GM19025 (cell line): ENCODE data around the gene CREBBP.

Experiments
- ATAC-seq: cut with Tn5 transposase; IDR thresholded peaks from one replicate; pipeline ENCODE4 v1.9.1; 2021; ENCODE audit warnings: mild to moderate bottlenecking, low read depth, moderate library complexity; ENCODE audit not compliant: unreplicated experiment

Gene CREBBP

GRCh38 chr16:3690980-3691720 is 189.4 kb downstream of the CREBBP start:
- no peak for ATAC-seq

GRCh38 chr16:3690470-3690928 is 190.0 kb downstream of the CREBBP start:
- no peak for ATAC-seq

GRCh38 chr16:3689731-3690130 is 190.8 kb downstream of the CREBBP start:
- no peak for ATAC-seq

GRCh38 chr16:3687792-3688191 is 192.7 kb downstream of the CREBBP start:
- no peak for ATAC-seq

GRCh38 chr16:3687021-3687420 is 193.5 kb downstream of the CREBBP start:
- no peak for ATAC-seq

- no peak for ATAC-seq
These were observed 199.3 kb downstream of the CREBBP start for GRCh38 chr16:3681206-3681605.

- ATAC-seq, result no peak
These were observed 202.5 kb downstream of the CREBBP start for GRCh38 chr16:3677994-3678393.

- no peak for ATAC-seq
These were observed 204.8 kb downstream of the CREBBP start for GRCh38 chr16:3675601-3676130.
